GM20431 (cell line): ENCODE measurements around the gene FAM151B.

Experiments
- in situ Hi-C: fragments of 300-500 bp; cut with MseI, MboI; formaldehyde crosslinking; loops from one replicate; pipeline ENCODE4 v1.15.0; 2020; ENCODE audit warnings: low sequenced_read_pairs; ENCODE audit not compliant: unreplicated experiment

Gene FAM151B

GRCh38 chr5:80493443-80493842 is 5.5 kb downstream of the FAM151B start:
- in situ Hi-C loops, result loop anchor here (25.0 kb wide), 1 partner anchor 169 kb away; the partner anchor contains the start of genes DHFR and MSH3

GRCh38 chr5:80495891-80496290 is 8.0 kb downstream of the FAM151B start:
- in situ Hi-C loops, result loop anchor here (25.0 kb wide), 1 partner anchor 166 kb away; the partner anchor contains the start of genes DHFR and MSH3

GRCh38 chr5:80502800-80503199 is 14.9 kb downstream of the FAM151B start:
- in situ Hi-C loops, result no loop called here

GRCh38 chr5:80503641-80504040 is 15.7 kb downstream of the FAM151B start:
- in situ Hi-C loops, result no loop called here

GRCh38 chr5:80504833-80505232 is 16.9 kb downstream of the FAM151B start:
- in situ Hi-C loops, result no loop called here

GRCh38 chr5:80507663-80508062 is 19.8 kb downstream of the FAM151B start:
- in situ Hi-C loops, result no loop called here

- in situ Hi-C loops, result no loop called here
Measured at GRCh38 chr5:80508844-80509243, 20.9 kb downstream of the FAM151B start.

GRCh38 chr5:80509362-80509761 is 21.5 kb downstream of the FAM151B start:
- in situ Hi-C loops, result no loop called here

GRCh38 chr5:80516826-80517225 is 28.9 kb downstream of the FAM151B start:
- in situ Hi-C loops, result no loop called here

- in situ Hi-C loops, result no loop called here
Measured at GRCh38 chr5:80540691-80541090, 52.8 kb downstream of the FAM151B start.

- in situ Hi-C loops, result no loop called here
Measured at GRCh38 chr5:80541392-80541791, 53.5 kb downstream of the FAM151B start.

GRCh38 chr5:80554646-80555045 is 66.7 kb downstream of the FAM151B start:
- in situ Hi-C loops, result no loop called here

GRCh38 chr5:80555099-80555498 is 67.2 kb downstream of the FAM151B start:
- in situ Hi-C loops, result no loop called here

GRCh38 chr5:80559244-80559643 is 71.3 kb downstream of the FAM151B start:
- in situ Hi-C loops, result no loop called here

- in situ Hi-C loops, result no loop called here
Measured at GRCh38 chr5:80565330-80565729, 77.4 kb downstream of the FAM151B start.

GRCh38 chr5:80566711-80567259 is 78.9 kb downstream of the FAM151B start:
- in situ Hi-C loops, result no loop called here

- in situ Hi-C loops, result no loop called here
Measured at GRCh38 chr5:80568251-80568650, 80.4 kb downstream of the FAM151B start.

GRCh38 chr5:80569086-80569960 is 81.4 kb downstream of the FAM151B start:
- in situ Hi-C loops, result no loop called here

- in situ Hi-C loops, result no loop called here
Measured at GRCh38 chr5:80569961-80570786, 82.3 kb downstream of the FAM151B start, which contains the start of gene ANKRD34B. Gene ANKRD34B (minus strand): TSS chr5:80570280. CDS start chr5:80560019, 10,261 bp downstream.

- in situ Hi-C loops, result no loop called here
Measured at GRCh38 chr5:80573062-80573461, 85.2 kb downstream of the FAM151B start.
